KMS-11 (cell line): Measurements from ENCODE around the gene DRAM2.

Experiments
- H2AFZ ChIP-seq: fragments of 200-600 bp; sonication (generic); 2 replicates; pipeline ENCODE4 v1.6.1; 2016; ENCODE audit warnings: antibody characterized with exemption, mixed run types, low read depth
- H3K27ac ChIP-seq: fragments of 200-600 bp; sonication (generic); 2 replicates; pipeline ENCODE4 v1.6.1; 2016; ENCODE audit warnings: mild to moderate bottlenecking, mixed run types
- H3K27me3 ChIP-seq: fragments of 200-600 bp; sonication (generic); 2 replicates; pipeline ENCODE4 v1.6.1; 2017; ENCODE audit warnings: mild to moderate bottlenecking, low read depth, mixed run types, moderate library complexity; ENCODE audit not compliant: insufficient read depth
- H3K36me3 ChIP-seq: fragments of 200-600 bp; sonication (generic); 2 replicates; pipeline ENCODE4 v1.6.1; 2017; ENCODE audit warnings: mild to moderate bottlenecking, mixed run types; ENCODE audit not compliant: insufficient read depth
- H3K4me1 ChIP-seq: fragments of 200-600 bp; sonication (generic); 2 replicates; pipeline ENCODE4 v1.6.1; 2016; ENCODE audit warnings: mild to moderate bottlenecking, low read depth, mixed run types; ENCODE audit not compliant: poor library complexity, severe bottlenecking
- H3K4me2 ChIP-seq: fragments of 200-600 bp; sonication (generic); 2 replicates; pipeline ENCODE4 v1.7.0; 2016; ENCODE audit warnings: mild to moderate bottlenecking, mixed run types
- H3K4me3 ChIP-seq: fragments of 200-600 bp; sonication (generic); IDR thresholded peaks from 2 replicates; pipeline ENCODE4 v1.6.1; 2017; ENCODE audit warnings: low read depth, low read length, mixed read lengths; ENCODE audit not compliant: insufficient read depth
- H3K79me2 ChIP-seq: fragments of 200-600 bp; sonication (generic); 2 replicates; pipeline ENCODE4 v1.6.1; 2016; ENCODE audit warnings: low read depth, mixed run types; ENCODE audit not compliant: insufficient read depth
- H3K9ac ChIP-seq: fragments of 200-600 bp; sonication (generic); 2 replicates; pipeline ENCODE4 v1.6.1; 2016; ENCODE audit warnings: mild to moderate bottlenecking, mixed run types
- H4K20me1 ChIP-seq: fragments of 200-600 bp; sonication (generic); 2 replicates; pipeline ENCODE4 v1.6.1; 2016; ENCODE audit warnings: mild to moderate bottlenecking, mixed run types; ENCODE audit not compliant: insufficient read depth
- CTCF ChIP-seq: fragments of 200-600 bp; sonication (generic); conservative IDR thresholded peaks from 2 replicates; pipeline ENCODE4 v1.6.1; 2017; ENCODE audit warnings: low read depth, mild to moderate bottlenecking, antibody characterized with exemption, low read length, moderate library complexity, mixed read lengths

The DRAM2 gene

GRCh38 chr1:111148376-111148881 lies 8.5 kb upstream of the DRAM2 start:
- H3K4me2 ChIP-seq, result no peak overlapping the region
- H3K27ac ChIP-seq, result no peak overlapping the region
- no peak overlapping the region for H3K9ac ChIP-seq
- no peaks in the 10 kb centered on the region for H3K27me3 ChIP-seq
- no peak overlapping the region for H3K4me3 ChIP-seq
- H3K79me2 ChIP-seq, result peaks cover 18% of the 10 kb centered on the region; the same call in 1 of the 2 replicates
- no peaks in the 10 kb centered on the region for H3K4me1 ChIP-seq
- H3K36me3 ChIP-seq, result no peaks in the 10 kb centered on the region
- H2AFZ ChIP-seq, result no peak overlapping the region
- H4K20me1 ChIP-seq, result no peaks in the 10 kb centered on the region
- TF ChIP-seq CTCF, result no peak

GRCh38 chr1:111147948-111148347 lies 8.1 kb upstream of the DRAM2 start:
- H3K4me2 ChIP-seq, result no peak overlapping the region
- TF ChIP-seq CTCF, result no peak
- no peak overlapping the region for H3K27ac ChIP-seq

GRCh38 chr1:111145963-111146768 lies 6.3 kb upstream of the DRAM2 start:
- H3K9ac ChIP-seq, result no peak overlapping the region
- H4K20me1 ChIP-seq, result no peaks in the 10 kb centered on the region
- no peaks in the 10 kb centered on the region for H3K27me3 ChIP-seq
- H3K4me3 ChIP-seq, result no peak overlapping the region
- peaks cover 35% of the 10 kb centered on the region for H3K79me2 ChIP-seq
- no peaks in the 10 kb centered on the region for H3K36me3 ChIP-seq
- no peak overlapping the region for H2AFZ ChIP-seq
- H3K27ac ChIP-seq, result no peak overlapping the region
- no peak for TF ChIP-seq CTCF
- no peak overlapping the region for H3K4me2 ChIP-seq
- H3K4me1 ChIP-seq, result peaks cover 6% of the 10 kb centered on the region

More at GRCh38 chr1:111147948-111148347, 8.1 kb upstream of the DRAM2 start:
- H3K36me3 ChIP-seq, result no peaks in the 10 kb centered on the region
- no peaks in the 10 kb centered on the region for H3K4me1 ChIP-seq
- H3K9ac ChIP-seq, result no peak overlapping the region
- peaks cover 18% of the 10 kb centered on the region; the same call in 1 of the 2 replicates for H3K79me2 ChIP-seq
- H3K27me3 ChIP-seq, result no peaks in the 10 kb centered on the region
- H3K4me3 ChIP-seq, result no peak overlapping the region
- no peak overlapping the region for H2AFZ ChIP-seq
- no peaks in the 10 kb centered on the region for H4K20me1 ChIP-seq

- TF ChIP-seq CTCF, result no peak
- peaks cover 42% of the 10 kb centered on the region for H3K79me2 ChIP-seq
- H3K27me3 ChIP-seq, result no peaks in the 10 kb centered on the region
- H3K4me3 ChIP-seq, result no peak overlapping the region
- H3K27ac ChIP-seq, result no peak overlapping the region
- H4K20me1 ChIP-seq, result no peaks in the 10 kb centered on the region
- H2AFZ ChIP-seq, result no peak overlapping the region
- H3K4me2 ChIP-seq, result no peak overlapping the region
- no peaks in the 10 kb centered on the region for H3K36me3 ChIP-seq
- no peak overlapping the region for H3K9ac ChIP-seq
- peaks cover 11% of the 10 kb centered on the region for H3K4me1 ChIP-seq
Measured at GRCh38 chr1:111145542-111145941, 5.6 kb upstream of the DRAM2 start.
